T-cell (primary cell): ENCODE data around the gene SHBG. TPM values are rescaled to one million over a fixed set of nuclear protein-coding genes. Genes with fewer than 3 reads are reported as not detected.

Experiments used
- ATAC-seq, 4 experiments: fragments of 200-7000 bp in 3 of 4; fragments of 150-1000 bp in 1 of 4; cut with Tn5 transposase; replicated peaks in 1 of 4; 1 replicate in 3 of 4; 2 replicates in 1 of 4; pipeline ENCODE4 v1.10.0; 2021; ENCODE audit warnings: moderate library complexity in 3 of 4, mild to moderate bottlenecking in 2 of 4, moderate number of reproducible peaks in 1 of 4
- CTCF ChIA-PET, 2 donors: fragments of 300-600 bp; sonication (Branson Sonifier 250); formaldehyde crosslinking; loops; one replicate each; lab custom pipeline; 2022; ENCODE audit warnings: antibody characterized with exemption in 2 of 2; lab: Charles Lee
- POLR2A ChIA-PET, 2 donors: fragments of 300-600 bp; sonication (Branson Sonifier 250); formaldehyde crosslinking; loops; one replicate each; lab custom pipeline; 2022; ENCODE audit warnings: antibody characterized with exemption in 2 of 2; lab: Charles Lee
- DNase-seq, 35 experiments: peaks; one replicate each; pipeline versions ENCODE4 v3.0.0 to v3.0.0-alpha.2; 2013 to 2023
- H3K27ac ChIP-seq: one replicate; pipeline ENCODE4 v1.5.1; 2013; ENCODE audit warnings: low read length
- H3K27me3 ChIP-seq, 2 experiments: replicated peaks in 1 of 2; 1 replicate in 1 of 2; 2 replicates in 1 of 2; pipeline versions ENCODE4 v1.6.1 to v1.7.0; 2013; ENCODE audit warnings: low read length in 1 of 2, mixed read lengths in 1 of 2; ENCODE audit not compliant: control insufficient read depth in 2 of 2, insufficient read depth in 2 of 2; ENCODE audit errors: extremely low read depth in 1 of 2
- H3K36me3 ChIP-seq, 2 donors: 1 replicate in 1 of 2; 2 replicates in 1 of 2; pipeline versions ENCODE4 v1.6.1 to v1.7.0; 2013; ENCODE audit warnings: low read length in 1 of 2; ENCODE audit not compliant: control insufficient read depth in 2 of 2, insufficient read depth in 1 of 2; ENCODE audit errors: extremely low read depth in 1 of 2
- H3K4me1 ChIP-seq, 2 experiments: 1 replicate in 1 of 2; 2 replicates in 1 of 2; pipeline versions ENCODE4 v1.6.1 to v1.7.0; 2013; ENCODE audit warnings: low read length in 2 of 2, mixed read lengths in 1 of 2; ENCODE audit not compliant: insufficient read depth in 2 of 2, control insufficient read depth in 1 of 2; ENCODE audit errors: extremely low read depth in 1 of 2
- H3K4me3 ChIP-seq, 2 donors: 1 replicate in 1 of 2; 2 replicates in 1 of 2; pipeline versions ENCODE4 v1.5.1 to v1.7.0; 2013; ENCODE audit warnings: mild to moderate bottlenecking in 2 of 2, low read length in 1 of 2, moderate library complexity in 1 of 2; ENCODE audit not compliant: control insufficient read depth in 1 of 2; ENCODE audit errors: extremely low read depth in 1 of 2
- H3K9me3 ChIP-seq: 2 replicates; pipeline ENCODE4 v1.7.0; 2013
- H3K27ac Mint-ChIP-seq, 2 donors: one replicate each; pipeline ENCODE4 v1.8.0; 2020 to 2021; ENCODE audit warnings: mild to moderate bottlenecking in 2 of 2, mixed read lengths in 2 of 2
- H3K27me3 Mint-ChIP-seq, 2 donors: one replicate each; pipeline ENCODE4 v1.8.0; 2021 to 2022; ENCODE audit warnings: mixed read lengths in 2 of 2
- H3K36me3 Mint-ChIP-seq: one replicate; pipeline ENCODE4 v1.8.0; 2021; ENCODE audit warnings: mixed read lengths
- H3K4me1 Mint-ChIP-seq, 3 donors: one replicate each; pipeline ENCODE4 v1.8.0; 2020 to 2022; ENCODE audit warnings: mixed read lengths in 3 of 3, mild to moderate bottlenecking in 1 of 3
- H3K4me3 Mint-ChIP-seq, 3 donors: one replicate each; pipeline ENCODE4 v1.8.0; 2020 to 2022; ENCODE audit warnings: mild to moderate bottlenecking in 3 of 3, mixed read lengths in 3 of 3, moderate library complexity in 3 of 3
- H3K9me3 Mint-ChIP-seq, 3 donors: one replicate each; pipeline ENCODE4 v1.8.0; 2020 to 2022; ENCODE audit warnings: mixed read lengths in 3 of 3
- WGBS: methylation state at CpG from one replicate; pipeline ENCODE4 v1.1.5; 2013; ENCODE audit warnings: missing lambda C conversion rate; ENCODE audit not compliant: insufficient coverage; 5-methylcytosine and 5-hydroxymethylcytosine counted together
- total RNA-seq, 35 experiments: library from RNA in 6 of 35; stranded (reverse) in 6 of 35; fragments of 120-200 nt in 1 of 35; gene quantifications; one replicate each; pipeline versions ENCODE4 v1.2.1 to v1.2.4 and lab custom pipeline; 2013 to 2026

The SHBG gene
- total RNA-seq, 5 donors from 2014 or later (not counting 1 experiment from before 2014, with no cell fraction given): not detected

GRCh38 chr17:7586673-7587419, 43.1 kb upstream of the SHBG start:
- Histone ChIP-seq H3K4me1 (peaks cover 23 to 46% of the 10 kb centered on the region in 2 experiments), H3K36me3 (peaks cover 7 to 41% of the 10 kb centered on the region in 2 donors), H3K4me3 (no peak overlapping the region), H3K27ac (no peak overlapping the region), H3K27me3 (no peaks in the 10 kb centered on the region), H3K9me3 (no peaks in the 10 kb centered on the region)
- no peaks in the 10 kb centered on the region for H3K9me3 Mint-ChIP-seq
- H3K4me1 Mint-ChIP-seq: peaks cover 27 to 31% (median 30%) of the 10 kb centered on the region in 3 donors
- WGBS: 96% methylated on average over 3 of the region's 9 CpGs
- ATAC-seq: no peak
- peaks cover 14% of the 10 kb centered on the region for H3K36me3 Mint-ChIP-seq
- ChIA-PET POLR2A (interaction anchor here (0.5 to 0.6 kb wide), 2 partner anchors 22 to 47 kb away, joined by 3 to 9 read pairs; no protein-coding TSS in a partner anchor), CTCF (interaction anchor here in 1 of 2 donors (0.6 kb wide), 1 partner anchor 210 kb away, joined by 3 read pairs; no protein-coding TSS in a partner anchor)
- H3K27me3 Mint-ChIP-seq: no peaks in the 10 kb centered on the region
- no peak for DNase-seq
- H3K27ac Mint-ChIP-seq: no peak overlapping the region
- no peak overlapping the region for H3K4me3 Mint-ChIP-seq

- H3K36me3 ChIP-seq: peaks cover 12 to 48% of the 10 kb centered on the region in 2 donors
- no peaks in the 10 kb centered on the region for H3K9me3 ChIP-seq
- Mint-ChIP-seq H3K9me3 (no peaks in the 10 kb centered on the region), H3K4me3 (no peak overlapping the region), H3K27me3 (no peaks in the 10 kb centered on the region), H3K4me1 (peaks cover 20 to 24% (median 23%) of the 10 kb centered on the region in 3 donors), H3K27ac (no peak overlapping the region), H3K36me3 (peaks cover 20% of the 10 kb centered on the region)
- no peaks in the 10 kb centered on the region for H3K27me3 ChIP-seq
- CTCF ChIA-PET: interaction anchor here in 1 of 2 donors (0.6 kb wide), 1 partner anchor 211 kb away, joined by 3 read pairs; no protein-coding TSS in a partner anchor
- no peak for DNase-seq
- WGBS: 77% methylated on average over 3 of the region's 12 CpGs
- ATAC-seq: no peak
- no peak overlapping the region for H3K27ac ChIP-seq
- peaks cover 17 to 39% of the 10 kb centered on the region in 2 experiments for H3K4me1 ChIP-seq
- no peak overlapping the region for H3K4me3 ChIP-seq
- POLR2A ChIA-PET: interaction anchor here in 1 of 2 donors (0.5 kb wide), 1 partner anchor 47 kb away, joined by 9 read pairs; no protein-coding TSS in a partner anchor
These were observed 42.3 kb upstream of the SHBG start for GRCh38 chr17:7587420-7588151.

GRCh38 chr17:7588553-7589203, 41.3 kb upstream of the SHBG start:
- 94% methylated on average over 26 of the region's 30 CpGs for WGBS
- H3K9me3 ChIP-seq: no peaks in the 10 kb centered on the region
- no peaks in the 10 kb centered on the region for H3K27me3 ChIP-seq
- peaks cover 9 to 29% of the 10 kb centered on the region in 2 experiments for H3K4me1 ChIP-seq
- H3K4me1 Mint-ChIP-seq: peaks cover 13 to 23% (median 18%) of the 10 kb centered on the region in 3 donors
- peaks cover 28% of the 10 kb centered on the region for H3K36me3 Mint-ChIP-seq
- ChIA-PET CTCF (interaction anchor here (0.8 to 1.5 kb wide), 9 partner anchors 28 to 233 kb away, joined by 3 to 6 read pairs (median 4); partner anchors contain the start of gene TP53 (in 1 of the 2)), POLR2A (interaction anchor here in 1 of 2 donors (0.6 kb wide), 2 partner anchors 101 to 314 kb away, joined by 3 read pairs; no protein-coding TSS in a partner anchor)
- ATAC-seq: peak in 1 of 4 experiments; percentile 7
- H3K27ac ChIP-seq: no peak overlapping the region
- H3K4me3 ChIP-seq: no peak overlapping the region
- no peak for DNase-seq
- H3K9me3 Mint-ChIP-seq: no peaks in the 10 kb centered on the region
- no peak overlapping the region for H3K4me3 Mint-ChIP-seq
- H3K27me3 Mint-ChIP-seq: no peaks in the 10 kb centered on the region
- no peak overlapping the region for H3K27ac Mint-ChIP-seq
- H3K36me3 ChIP-seq: peaks cover 9 to 59% of the 10 kb centered on the region in 2 donors

- no peaks in the 10 kb centered on the region for H3K9me3 ChIP-seq
- ChIA-PET CTCF (interaction anchor here (0.6 to 1.5 kb wide), 9 partner anchors 74 to 234 kb away, joined by 3 to 6 read pairs (median 4); partner anchors contain the start of gene TP53 (in 1 of the 2)), POLR2A (interaction anchor here (0.6 to 1.2 kb wide), 4 partner anchors 98 to 351 kb away, joined by 3 to 4 read pairs (median 3); no protein-coding TSS in a partner anchor)
- 60% methylated on average over 56 of the region's 56 CpGs for WGBS
- no peak overlapping the region for H3K27ac ChIP-seq
- Mint-ChIP-seq H3K36me3 (peaks cover 34% of the 10 kb centered on the region), H3K9me3 (no peaks in the 10 kb centered on the region), H3K4me3 (no peak overlapping the region), H3K4me1 (peaks cover 8 to 16% (median 12%) of the 10 kb centered on the region in 3 donors), H3K27ac (no peak overlapping the region), H3K27me3 (no peaks in the 10 kb centered on the region)
- ATAC-seq (peak; percentile 76 to 84 (median 76)), DNase-seq (peak in 34 of 35 experiments; percentile 35 to 82 (median 60))
- H3K4me3 ChIP-seq: no peak overlapping the region
- H3K36me3 ChIP-seq: peaks cover 9 to 66% of the 10 kb centered on the region in 2 donors
- peaks cover 6 to 27% of the 10 kb centered on the region in 2 experiments for H3K4me1 ChIP-seq
- no peaks in the 10 kb centered on the region for H3K27me3 ChIP-seq
These were observed 40.6 kb upstream of the SHBG start for GRCh38 chr17:7589204-7589868.

GRCh38 chr17:7589891-7590691, 39.8 kb upstream of the SHBG start, which contains the start of gene SOX15:
SOX15 (minus strand) TSS chr17:7590094; CDS start chr17:7589676, 418 bp downstream.
- Mint-ChIP-seq H3K9me3 (no peaks in the 10 kb centered on the region), H3K4me1 (peaks cover 3 to 9% (median 4%) of the 10 kb centered on the region in 3 donors), H3K4me3 (no peak within 1 kb of the TSS), H3K27me3 (no peaks in the 10 kb centered on the region), H3K36me3 (peaks cover 38% of the 10 kb centered on the region), H3K27ac (no peak within 1 kb of the TSS)
- Histone ChIP-seq H3K4me1 (peaks cover 2 to 19% of the 10 kb centered on the region in 2 experiments), H3K36me3 (peaks cover 9 to 73% of the 10 kb centered on the region in 2 donors), H3K4me3 (no peak within 1 kb of the TSS), H3K9me3 (no peaks in the 10 kb centered on the region), H3K27ac (no peak within 1 kb of the TSS), H3K27me3 (no peaks in the 10 kb centered on the region)
- ChIA-PET CTCF (interaction anchor here (0.6 to 1.5 kb wide), 5 partner anchors 74 to 153 kb away, joined by 3 to 6 read pairs (median 4); no protein-coding TSS in a partner anchor), POLR2A (interaction anchor here in 1 of 2 donors (0.6 to 1.2 kb wide), 2 partner anchors 98 to 352 kb away, joined by 3 to 4 read pairs; no protein-coding TSS in a partner anchor)
- DNase-seq (no peak), ATAC-seq (peak in 1 of 4 experiments; percentile 5)
- WGBS: 83% methylated on average over 17 of the region's 24 CpGs
